Measurements from ENCODE around the gene CUL9. TPM values are rescaled to one million over a fixed set of nuclear protein-coding genes. Genes with fewer than 3 reads are reported as not detected.

CUL9 gene
- polyA plus RNA-seq, 1 donor from 2014 or later, result 65.0 TPM

GRCh38 chr6:43170931-43171706 is 10.9 kb upstream of the CUL9 start, which contains the start of gene SRF:
Gene SRF, plus strand, starts transcription at chr6:43171269. Its CDS starts 388 bp downstream, at chr6:43171657.
- peak within 1 kb of the TSS; percentile 92 for H3K27ac ChIP-seq (ENCODE audit: low read length)
- peak within 1 kb of the TSS; percentile 42 for H2AFZ ChIP-seq (ENCODE audit: low read depth, low read length)
- H3K9me2 ChIP-seq (ENCODE audit: insufficient read depth, low read length), result no peaks in the 10 kb centered on the region
- H3K9me3 ChIP-seq (ENCODE audit: low read length), result no peaks in the 10 kb centered on the region
- peak within 1 kb of the TSS; percentile 99 for H3K4me2 ChIP-seq (ENCODE audit: low read length)
- TF ChIP-seq SMC3 (conservative IDR thresholded peaks at IDR 0.05; ENCODE audit: poor library complexity) (peak; percentile 20), EZH2 (IDR thresholded peaks at IDR 0.05; ENCODE audit: borderline replicate concordance, insufficient read depth, low read length, poor library complexity, severe bottlenecking) (no peak), MXI1 (conservative IDR thresholded peaks at IDR 0.05; ENCODE audit: poor library complexity, severe bottlenecking) (peak; percentile 83), EP300 (conservative IDR thresholded peaks at IDR 0.05; ENCODE audit: poor library complexity, severe bottlenecking) (peak; percentile 90), REST (IDR thresholded peaks at IDR 0.05; ENCODE audit: borderline replicate concordance) (peak; percentile 80), TAF1 (IDR thresholded peaks at IDR 0.05; ENCODE audit: low read depth) (peak; percentile 47), CTCF (IDR thresholded peaks at IDR 0.05; ENCODE audit: poor library complexity, severe bottlenecking) (peak; percentile 78), RAD21 (conservative IDR thresholded peaks at IDR 0.05) (peak; percentile 42), POLR2AphosphoS5 (IDR thresholded peaks at IDR 0.05) (peak; percentile 85)
- H3F3A ChIP-seq (ENCODE audit: insufficient read depth, low read length, poor library complexity, severe bottlenecking), result no peaks in the 10 kb centered on the region
- no peaks in the 10 kb centered on the region for H3K27me3 ChIP-seq (ENCODE audit: insufficient read depth, low read depth, low read length)
- no peaks in the 10 kb centered on the region for H3K36me3 ChIP-seq (ENCODE audit: insufficient read depth, low read length)
- peaks cover 34% of the 10 kb centered on the region for H3K79me2 ChIP-seq (replicated peaks; ENCODE audit: insufficient read depth, low read length)
- peaks cover 18% of the 10 kb centered on the region for H4K20me1 ChIP-seq (ENCODE audit: insufficient read depth)
- H3K4me3 ChIP-seq (ENCODE audit: low read length), result peak within 1 kb of the TSS; percentile 98
- peak within 1 kb of the TSS; percentile 99 for H3K9ac ChIP-seq (ENCODE audit: low read length)

- no peaks in the 10 kb centered on the region for H3K27me3 ChIP-seq (ENCODE audit: insufficient read depth, low read depth, low read length)
- peak overlapping the region; percentile 99 for H3K9ac ChIP-seq (ENCODE audit: low read length)
- no peaks in the 10 kb centered on the region for H3F3A ChIP-seq (ENCODE audit: insufficient read depth, low read length, poor library complexity, severe bottlenecking)
- peak overlapping the region; percentile 18 for H2AFZ ChIP-seq (ENCODE audit: low read depth, low read length)
- H4K20me1 ChIP-seq (ENCODE audit: insufficient read depth), result peaks cover 18% of the 10 kb centered on the region
- no peaks in the 10 kb centered on the region for H3K9me2 ChIP-seq (ENCODE audit: insufficient read depth, low read length)
- no peak overlapping the region for H3K4me2 ChIP-seq (ENCODE audit: low read length)
- H3K4me3 ChIP-seq (ENCODE audit: low read length), result peak overlapping the region; percentile 98
- no peaks in the 10 kb centered on the region for H3K36me3 ChIP-seq (ENCODE audit: insufficient read depth, low read length)
- TF ChIP-seq RAD21 (conservative IDR thresholded peaks at IDR 0.05), result no peak
- no peak for TF ChIP-seq EZH2 (IDR thresholded peaks at IDR 0.05; ENCODE audit: borderline replicate concordance, insufficient read depth, low read length, poor library complexity, severe bottlenecking)
- no peak for TF ChIP-seq CTCF (IDR thresholded peaks at IDR 0.05; ENCODE audit: poor library complexity, severe bottlenecking)
- TF ChIP-seq MXI1 (conservative IDR thresholded peaks at IDR 0.05; ENCODE audit: poor library complexity, severe bottlenecking), result no peak
- no peak for TF ChIP-seq SMC3 (conservative IDR thresholded peaks at IDR 0.05; ENCODE audit: poor library complexity)
- TF ChIP-seq POLR2AphosphoS5 (IDR thresholded peaks at IDR 0.05), result no peak
- TF ChIP-seq REST (IDR thresholded peaks at IDR 0.05; ENCODE audit: borderline replicate concordance), result no peak
- no peak for TF ChIP-seq EP300 (conservative IDR thresholded peaks at IDR 0.05; ENCODE audit: poor library complexity, severe bottlenecking)
- no peak for TF ChIP-seq TAF1 (IDR thresholded peaks at IDR 0.05; ENCODE audit: low read depth)
- peak overlapping the region; percentile 92 for H3K27ac ChIP-seq (ENCODE audit: low read length)
- H3K9me3 ChIP-seq (ENCODE audit: low read length), result no peaks in the 10 kb centered on the region
- peaks cover 35% of the 10 kb centered on the region for H3K79me2 ChIP-seq (replicated peaks; ENCODE audit: insufficient read depth, low read length)
Measured at GRCh38 chr6:43171707-43172103, 10.3 kb upstream of the CUL9 start.
